GM12873 (cell line): Measurements from ENCODE around the gene SMIM20.

Experiments
- TF ChIP-seq, protein P1 (sequence below): IDR thresholded peaks from 2 replicates; pipeline ENCODE4 v1.5.1; 2012; ENCODE audit warnings: low read depth, mild to moderate bottlenecking, moderate library complexity, low read length, control low read depth; ENCODE audit not compliant: insufficient read depth; ENCODE audit errors: missing control alignments

SMIM20 gene

GRCh38 chr4:25911356-25911755 lies 2.7 kb upstream of the SMIM20 start:
- TF ChIP-seq, protein P1, sequence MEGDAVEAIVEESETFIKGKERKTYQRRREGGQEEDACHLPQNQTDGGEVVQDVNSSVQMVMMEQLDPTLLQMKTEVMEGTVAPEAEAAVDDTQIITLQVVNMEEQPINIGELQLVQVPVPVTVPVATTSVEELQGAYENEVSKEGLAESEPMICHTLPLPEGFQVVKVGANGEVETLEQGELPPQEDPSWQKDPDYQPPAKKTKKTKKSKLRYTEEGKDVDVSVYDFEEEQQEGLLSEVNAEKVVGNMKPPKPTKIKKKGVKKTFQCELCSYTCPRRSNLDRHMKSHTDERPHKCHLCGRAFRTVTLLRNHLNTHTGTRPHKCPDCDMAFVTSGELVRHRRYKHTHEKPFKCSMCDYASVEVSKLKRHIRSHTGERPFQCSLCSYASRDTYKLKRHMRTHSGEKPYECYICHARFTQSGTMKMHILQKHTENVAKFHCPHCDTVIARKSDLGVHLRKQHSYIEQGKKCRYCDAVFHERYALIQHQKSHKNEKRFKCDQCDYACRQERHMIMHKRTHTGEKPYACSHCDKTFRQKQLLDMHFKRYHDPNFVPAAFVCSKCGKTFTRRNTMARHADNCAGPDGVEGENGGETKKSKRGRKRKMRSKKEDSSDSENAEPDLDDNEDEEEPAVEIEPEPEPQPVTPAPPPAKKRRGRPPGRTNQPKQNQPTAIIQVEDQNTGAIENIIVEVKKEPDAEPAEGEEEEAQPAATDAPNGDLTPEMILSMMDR = no peak

GRCh38 chr4:25913056-25913850 lies 767 bp upstream of the SMIM20 start:
- TF ChIP-seq, protein P1 = no peak

DNA sequence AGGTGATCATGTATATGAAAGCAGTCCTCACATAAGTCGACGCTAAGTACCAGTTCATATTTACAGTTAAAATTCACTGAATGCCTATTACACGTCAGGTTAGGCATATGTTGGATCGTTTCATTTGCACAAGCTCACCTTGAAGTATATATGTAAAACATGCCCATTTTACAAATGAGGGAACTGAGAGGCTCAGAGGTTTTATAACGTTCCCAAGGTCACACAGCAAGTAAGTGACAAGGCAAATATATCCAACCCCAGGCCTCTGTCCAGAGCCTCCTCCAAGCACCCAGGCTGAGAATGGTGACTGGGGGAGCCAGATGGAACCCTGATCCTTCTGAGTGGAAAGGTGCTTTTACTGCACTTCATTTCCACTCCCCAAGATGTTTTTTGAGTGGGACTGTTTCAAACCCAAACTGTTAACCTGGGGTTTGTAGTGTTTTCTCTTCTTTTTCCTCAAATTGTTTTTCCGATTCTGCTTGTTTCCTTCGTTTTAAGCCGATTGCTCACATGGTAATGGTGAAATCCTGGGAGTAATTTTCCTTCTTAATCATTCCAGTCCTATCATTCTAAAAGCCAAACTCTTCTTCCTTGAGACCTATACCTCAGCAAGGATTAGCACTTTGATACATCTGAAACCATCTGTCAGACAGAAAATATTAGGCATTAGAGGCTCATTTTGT lies 791 bp downstream of the SMIM20 start:
- TF ChIP-seq, protein P1 = no peak

GRCh38 chr4:25915353-25915705 lies 1.3 kb downstream of the SMIM20 start:
- TF ChIP-seq, protein P1 = no peak

GRCh38 chr4:25916870-25917269 lies 2.9 kb downstream of the SMIM20 start:
- TF ChIP-seq, protein P1 = no peak

GRCh38 chr4:25919676-25920075 lies 5.7 kb downstream of the SMIM20 start:
- TF ChIP-seq, protein P1 = no peak

DNA sequence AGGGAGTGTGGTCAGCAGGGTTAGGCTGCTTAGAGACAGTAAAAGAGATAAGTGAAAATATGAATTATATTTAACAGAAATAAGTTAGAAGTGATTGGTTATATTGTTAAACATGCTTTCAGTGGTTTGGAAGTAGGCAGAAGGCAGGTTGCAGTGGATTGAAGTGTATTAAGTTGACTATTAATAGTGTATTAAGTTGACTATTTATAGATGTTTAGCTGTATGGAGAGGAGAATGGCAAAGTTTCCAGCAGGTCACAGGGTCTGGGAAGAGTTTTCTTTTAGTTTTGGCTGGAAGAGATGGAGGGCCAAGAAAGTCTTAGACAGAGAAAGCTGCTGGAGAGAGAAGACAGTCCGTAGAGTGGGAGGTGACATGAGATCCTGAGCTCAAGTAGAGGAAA lies 7.9 kb downstream of the SMIM20 start:
- TF ChIP-seq, protein P1 = no peak
